ENCODE data around the gene CDKL5. TPM values are rescaled to one million over a fixed set of nuclear protein-coding genes. Genes with fewer than 3 reads are reported as not detected.

The CDKL5 gene
- total RNA-seq, 1 donor from 2014 or later, result 5.6 TPM

- DNase-seq (ENCODE audit: low read depth in 2 of 2), result no peak
Measured at GRCh38 chrX:18692541-18692940, 267.1 kb downstream of the CDKL5 start.

- no peak for DNase-seq (ENCODE audit: low read depth in 2 of 2)
Measured at GRCh38 chrX:18696653-18697052, 271.2 kb downstream of the CDKL5 start.

- DNase-seq (ENCODE audit: low read depth in 2 of 2), result no peak
Measured at GRCh38 chrX:18698737-18699650, 273.6 kb downstream of the CDKL5 start.

GRCh38 chrX:18701621-18702361 is 276.4 kb downstream of the CDKL5 start:
- peak; percentile 76 to 89 for DNase-seq (ENCODE audit: low read depth in 2 of 2)

GRCh38 chrX:18702362-18703195 is 277.2 kb downstream of the CDKL5 start:
- peak; percentile 22 to 64 for DNase-seq (ENCODE audit: low read depth in 2 of 2)

Other genes with a start within 250 kb of the CDKL5 start
- not detected in 2 replicates for gene BEND2, start 204.7 kb upstream of the CDKL5 start, total RNA-seq
- 1.3 and 1.8 TPM in 2 replicates for gene SCML2, start 70.9 kb upstream of the CDKL5 start, total RNA-seq
- not detected in 2 replicates for gene RS1, start 246.5 kb downstream of the CDKL5 start, total RNA-seq

All from lung microvascular endothelial cell (primary cell).